Central memory CD4-positive, alpha-beta T cell (primary cell): ENCODE measurements around the gene SLIT3.

Experiments used
- DNase-seq: peaks from one replicate; pipeline ENCODE4 v3.0.0; 2022

SLIT3 gene

DNA sequence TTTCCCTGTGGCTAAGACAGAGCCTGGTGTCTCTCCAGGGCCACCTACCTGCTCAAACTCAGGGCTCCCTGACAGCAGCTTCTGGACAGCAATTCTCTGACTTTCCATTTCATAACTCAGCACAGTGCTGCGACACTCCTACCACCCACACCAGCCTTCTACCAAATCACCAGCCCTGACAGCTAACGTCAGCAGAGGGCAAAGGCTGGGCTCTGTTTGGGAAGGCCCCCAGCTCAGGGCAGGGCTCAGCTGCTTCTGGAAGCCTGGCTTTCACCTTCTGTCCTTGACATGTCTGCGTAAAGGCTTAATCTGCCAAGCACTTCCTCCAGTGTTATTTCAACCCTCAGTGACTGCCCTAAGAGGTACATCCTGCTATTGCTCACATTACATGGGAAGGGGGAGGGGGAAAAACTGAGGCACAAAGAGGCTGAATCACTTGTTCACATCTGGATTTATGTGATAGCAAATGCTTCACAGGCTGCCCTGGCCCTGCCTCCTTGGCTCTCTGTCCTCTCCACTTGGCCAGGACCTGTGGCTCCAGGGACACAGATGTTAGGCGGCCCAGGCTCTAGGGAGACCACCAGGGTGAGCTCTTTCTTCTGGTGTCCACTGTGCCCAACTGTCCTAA lies 619.3 kb downstream of the SLIT3 start:
- DNase-seq, result no peak

DNA sequence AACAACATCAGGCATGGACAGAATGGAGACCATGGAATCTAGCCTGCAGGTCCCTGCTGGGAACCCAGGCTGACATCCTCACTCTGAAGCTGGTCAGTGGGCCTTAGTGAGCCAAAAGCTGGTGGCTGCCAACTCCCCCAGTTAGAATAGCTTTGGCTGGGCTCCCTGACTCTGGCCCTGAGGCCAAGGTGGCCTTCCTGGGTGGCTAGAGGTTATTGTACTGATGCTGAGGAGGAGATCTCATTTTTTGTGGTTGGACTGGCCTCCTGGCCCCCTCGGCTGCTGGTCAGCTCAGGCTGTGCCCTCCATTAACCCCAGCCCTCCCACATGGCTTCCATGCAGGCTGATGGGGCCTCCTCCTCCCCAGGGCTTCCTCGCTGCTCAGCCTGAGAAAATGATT lies 620.5 kb downstream of the SLIT3 start:
- no peak for DNase-seq

DNA sequence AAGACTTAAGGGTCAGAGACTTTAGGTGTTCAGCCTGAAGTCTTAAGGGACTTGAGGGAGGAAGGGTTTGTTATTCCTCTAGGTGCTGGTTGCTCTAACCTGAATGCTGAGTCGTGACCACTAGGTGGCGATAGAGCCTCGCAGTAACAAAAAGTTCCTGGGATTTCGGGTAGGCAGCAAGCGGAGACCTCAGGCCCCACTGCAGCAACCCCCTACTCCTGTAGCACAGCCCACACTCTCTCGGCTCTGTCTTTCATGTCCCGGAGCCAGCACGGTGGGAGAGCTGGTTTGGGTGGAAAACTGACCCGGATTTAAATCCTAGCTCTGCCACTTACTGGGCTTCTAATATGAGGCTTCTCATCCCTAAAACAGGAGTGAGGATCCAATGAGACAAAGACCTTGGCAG lies 621.4 kb downstream of the SLIT3 start:
- peak; percentile 24 for DNase-seq

DNA sequence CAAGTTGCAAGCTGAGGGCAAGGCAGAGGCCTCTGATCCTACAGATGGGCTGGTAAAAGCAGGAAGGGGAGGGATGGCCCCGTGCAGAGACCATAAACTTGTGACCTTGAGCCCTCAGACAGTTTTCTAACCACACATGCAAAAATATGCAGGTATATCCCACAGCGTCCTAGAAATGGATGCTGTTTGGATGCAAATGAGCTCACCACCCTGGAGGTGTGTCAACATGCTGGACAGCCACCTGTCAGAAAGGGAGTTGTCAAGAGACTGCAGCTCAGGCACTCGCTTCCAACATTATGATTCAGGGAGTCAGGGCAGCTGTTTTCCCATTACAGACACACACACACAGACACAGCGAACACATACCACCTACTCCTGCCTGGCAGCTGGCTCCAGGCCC lies 624.4 kb downstream of the SLIT3 start:
- DNase-seq, result no peak

DNA sequence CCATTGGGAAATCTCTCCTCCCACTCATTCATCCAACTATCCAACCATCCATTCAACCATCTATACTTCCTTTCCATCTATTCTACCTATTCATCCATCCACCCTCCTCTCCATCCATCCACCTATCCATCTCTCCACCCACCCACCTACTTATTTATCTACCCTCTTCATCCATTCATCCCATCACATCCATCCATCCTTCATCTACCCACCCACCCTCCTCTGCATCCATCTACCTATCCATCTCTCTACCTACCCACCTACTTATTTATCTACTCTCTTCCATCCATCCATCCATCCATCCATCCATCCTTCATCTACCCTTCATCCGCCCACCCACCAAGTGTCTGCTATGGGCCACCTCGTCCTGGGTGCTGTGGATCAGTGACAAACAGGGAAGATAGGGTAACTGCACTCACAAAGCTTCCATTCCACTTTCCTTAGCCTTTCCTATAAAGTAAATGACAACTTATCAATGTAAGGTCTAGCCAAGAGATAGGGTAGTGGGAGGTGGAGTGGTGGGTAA lies 625.0 kb downstream of the SLIT3 start:
- no peak for DNase-seq

DNA sequence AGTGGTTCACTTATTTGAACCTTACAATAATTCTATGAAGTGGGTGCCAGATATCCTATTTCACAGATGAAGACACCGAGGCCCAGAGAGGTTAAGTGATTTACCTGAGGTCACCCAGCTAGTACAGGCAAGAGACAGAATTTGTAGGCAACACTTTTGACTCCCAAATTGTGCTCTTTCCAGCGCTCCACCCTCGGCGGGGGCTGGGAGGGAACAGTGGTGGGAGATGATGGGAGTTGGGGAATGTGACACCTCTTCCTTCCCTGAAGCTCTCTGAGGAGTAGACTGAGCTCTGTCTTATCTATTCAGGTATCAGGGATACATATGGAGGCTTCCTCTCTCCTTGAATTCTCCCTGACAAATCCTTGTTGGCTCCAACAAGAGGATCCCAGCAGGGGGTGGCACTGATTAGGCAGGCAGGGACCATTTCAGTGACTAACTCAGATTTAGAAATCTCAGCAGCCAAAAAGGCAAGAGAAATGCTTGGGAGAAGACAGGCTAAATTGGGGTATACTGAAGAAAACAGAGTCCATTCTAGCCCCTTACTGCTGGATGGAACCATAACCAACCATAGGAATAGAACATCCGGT lies 626.0 kb downstream of the SLIT3 start:
- DNase-seq, result no peak

DNA sequence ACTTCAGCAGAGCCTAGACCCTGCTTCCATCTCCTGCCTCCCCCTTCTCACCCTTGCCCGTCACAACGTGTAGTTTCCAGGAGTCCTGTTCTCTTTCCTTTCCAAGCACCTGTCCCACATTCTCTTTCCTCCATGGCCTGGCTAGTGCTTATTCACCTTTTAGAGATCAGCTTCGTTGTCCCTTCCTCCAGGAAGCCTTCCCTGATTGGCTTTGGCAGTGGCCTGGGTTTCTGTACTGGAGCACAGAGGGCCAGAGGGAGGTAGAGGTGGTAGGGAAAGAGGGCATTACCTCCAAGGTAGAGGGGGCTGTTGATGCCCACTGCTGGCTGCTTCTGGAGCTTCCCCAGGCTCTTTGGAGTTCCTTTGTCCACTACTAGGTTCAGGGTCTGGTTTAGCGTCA lies 628.1 kb downstream of the SLIT3 start:
- DNase-seq, result no peak

DNA sequence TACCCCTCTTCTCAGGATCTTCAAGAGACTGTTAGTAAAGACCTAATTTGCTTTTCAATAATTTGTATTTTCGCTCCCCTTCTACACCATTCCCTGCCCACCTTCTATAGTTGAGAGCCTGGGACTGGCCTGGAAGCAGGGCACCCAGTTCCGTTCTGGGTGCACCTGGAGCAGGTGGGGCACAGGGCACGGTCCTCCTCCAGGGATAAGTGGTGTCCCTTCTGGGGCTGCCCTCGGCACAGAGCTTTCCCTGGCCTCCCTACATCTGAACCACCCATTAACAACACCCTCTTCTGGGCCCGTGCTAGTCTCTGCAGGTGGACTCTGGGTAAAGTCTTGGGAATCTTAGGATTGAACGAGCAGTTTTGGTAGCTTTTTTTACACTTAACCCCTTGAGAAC lies 628.9 kb downstream of the SLIT3 start:
- no peak for DNase-seq

DNA sequence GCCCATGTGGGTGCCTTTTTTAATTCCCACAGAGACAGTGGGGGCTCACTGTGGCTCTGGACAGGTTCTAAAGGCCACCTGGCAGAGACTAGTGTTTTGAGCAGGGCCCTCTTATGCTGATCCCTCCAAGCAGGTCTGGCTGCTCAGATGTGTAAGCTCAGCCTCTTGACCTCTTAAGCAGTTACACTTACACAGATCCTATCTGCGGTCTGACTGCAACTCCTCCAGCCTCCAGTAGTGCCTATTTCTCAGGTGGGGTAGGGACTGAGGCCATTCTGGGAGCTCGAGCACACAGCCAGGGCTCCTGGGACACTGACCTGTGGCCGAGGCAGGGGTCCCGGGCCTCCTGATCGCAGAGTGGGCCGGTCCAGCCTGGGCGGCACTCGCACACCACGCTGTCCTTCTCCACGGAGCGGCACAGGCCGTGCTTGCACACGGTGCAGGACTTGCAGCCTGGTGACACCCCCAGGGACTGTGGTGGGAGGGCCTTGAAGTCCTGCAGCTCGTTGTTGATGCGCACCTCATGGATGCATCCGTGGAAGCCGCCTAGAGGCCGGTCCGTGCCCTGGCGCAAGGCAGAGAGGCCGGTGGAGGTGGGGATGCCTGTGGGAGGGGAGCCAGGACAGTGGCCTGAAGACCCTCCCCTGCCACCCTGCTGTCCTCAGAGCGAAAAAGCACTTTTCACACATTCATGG lies 629.9 kb downstream of the SLIT3 start:
- DNase-seq, result no peak

DNA sequence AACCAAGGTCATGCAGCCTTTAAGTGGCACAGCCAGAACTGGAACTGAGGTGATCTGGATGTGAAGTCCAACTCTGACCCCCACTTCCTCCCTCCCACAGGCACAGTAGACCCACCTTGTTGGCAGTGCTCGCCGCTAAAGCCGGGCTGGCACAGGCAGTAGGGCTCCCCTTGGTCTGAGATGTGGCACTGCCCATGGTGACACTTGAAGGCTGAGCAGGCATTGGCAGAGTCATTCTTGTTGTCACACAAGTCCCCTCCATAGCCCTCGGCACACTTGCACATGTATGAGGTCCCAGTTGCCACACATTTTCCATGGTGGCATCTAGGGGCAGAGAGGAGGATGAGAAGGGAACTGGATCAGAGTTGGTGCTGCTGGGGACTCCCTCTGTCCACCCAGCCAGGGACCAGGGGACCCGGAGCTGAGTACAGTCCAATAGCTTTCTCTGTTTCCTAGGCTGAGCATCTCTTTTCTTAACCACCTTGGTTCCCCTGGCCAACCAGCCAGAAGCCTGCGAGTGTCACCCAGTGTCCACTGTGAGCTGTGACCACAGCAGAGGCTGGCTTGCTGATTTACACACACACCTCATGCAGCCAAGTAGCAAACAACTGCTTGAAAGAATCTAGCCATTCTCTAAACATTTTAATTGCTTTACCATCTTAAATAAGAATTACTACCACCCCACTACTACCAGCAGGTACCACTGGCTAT lies 631.1 kb downstream of the SLIT3 start:
- DNase-seq, result no peak

DNA sequence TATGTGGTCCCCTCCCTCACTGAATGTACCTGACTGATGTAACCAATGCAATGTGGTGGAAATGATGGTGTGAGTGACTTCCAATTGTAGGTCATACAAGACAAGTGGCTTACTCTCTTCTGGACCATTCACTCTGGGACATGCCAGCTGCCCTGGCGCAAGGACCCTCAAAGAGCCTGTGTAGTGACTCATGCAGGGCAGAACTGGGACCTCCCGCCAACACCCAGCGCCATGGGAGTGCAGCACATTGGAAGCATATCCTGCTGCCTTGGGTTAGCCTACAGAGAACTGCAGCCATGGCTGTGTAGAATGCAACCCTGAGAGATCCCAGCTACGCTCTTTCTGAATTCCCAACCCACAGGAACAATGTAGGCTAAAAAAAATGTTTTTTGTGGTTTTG lies 631.8 kb downstream of the SLIT3 start:
- DNase-seq, result no peak

DNA sequence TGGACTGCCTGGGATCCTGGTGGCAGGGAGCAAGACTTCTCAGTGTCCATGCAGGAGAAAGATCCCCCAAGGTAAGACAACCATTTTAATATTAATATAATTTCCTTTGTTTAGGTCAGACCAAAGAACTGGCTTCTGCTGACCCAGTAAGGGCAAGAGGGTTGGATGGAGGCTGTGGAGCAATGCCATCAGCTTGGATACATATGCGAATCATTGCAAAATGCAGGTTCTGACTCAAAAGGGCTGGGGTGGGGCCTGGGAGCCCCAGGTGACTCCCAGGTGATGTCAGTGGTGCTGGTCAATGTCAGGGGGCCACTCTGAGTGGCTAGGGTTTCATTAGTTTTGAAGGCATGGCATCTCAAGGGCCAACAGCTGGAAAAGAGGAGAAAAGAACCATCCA lies 632.9 kb downstream of the SLIT3 start:
- no peak for DNase-seq

DNA sequence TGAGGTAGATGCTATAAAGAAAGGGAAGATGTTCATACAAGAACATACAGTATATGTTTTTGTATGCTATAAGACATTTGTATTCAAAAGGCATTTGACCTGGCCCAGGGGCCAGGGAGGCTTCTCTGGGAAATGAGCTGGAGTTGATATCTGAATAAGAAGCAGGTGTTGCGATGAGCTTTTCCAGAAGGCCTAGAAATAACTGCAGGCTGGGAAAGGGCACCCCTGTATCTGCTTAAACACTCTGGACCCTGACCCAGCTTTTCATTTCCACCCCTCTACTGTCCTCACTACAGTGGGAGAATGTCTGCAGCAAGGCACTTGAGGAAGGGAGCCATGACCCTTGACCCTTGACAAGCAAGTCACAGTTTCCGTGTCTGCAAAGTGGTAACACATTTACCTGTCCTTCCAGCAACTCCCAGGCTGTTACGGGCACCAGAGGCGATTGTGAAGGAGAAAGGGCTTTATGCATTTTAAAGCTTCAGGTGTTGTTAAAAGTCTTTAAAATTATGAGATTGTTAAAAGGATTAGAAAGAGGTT lies 633.6 kb downstream of the SLIT3 start:
- no peak for DNase-seq

DNA sequence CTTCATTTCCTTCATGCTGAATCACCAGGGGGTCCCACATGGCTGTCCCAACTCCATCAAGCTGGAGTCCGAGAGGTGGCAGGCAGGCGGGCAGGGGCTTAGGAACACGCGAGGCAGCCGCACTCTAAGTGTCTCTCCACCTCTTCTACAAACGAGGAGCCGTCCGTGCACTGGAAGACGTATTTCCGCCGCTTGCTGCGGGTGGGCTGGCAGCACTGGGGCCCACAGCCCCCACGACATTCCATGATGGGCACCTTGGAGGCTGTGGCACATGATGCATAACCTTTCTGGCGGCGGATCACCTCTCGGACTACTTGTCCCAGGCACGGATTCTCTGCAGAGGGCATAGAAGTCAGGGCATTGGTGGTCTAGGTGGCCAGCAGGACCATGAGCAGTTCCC lies 634.6 kb downstream of the SLIT3 start:
- DNase-seq, result no peak

DNA sequence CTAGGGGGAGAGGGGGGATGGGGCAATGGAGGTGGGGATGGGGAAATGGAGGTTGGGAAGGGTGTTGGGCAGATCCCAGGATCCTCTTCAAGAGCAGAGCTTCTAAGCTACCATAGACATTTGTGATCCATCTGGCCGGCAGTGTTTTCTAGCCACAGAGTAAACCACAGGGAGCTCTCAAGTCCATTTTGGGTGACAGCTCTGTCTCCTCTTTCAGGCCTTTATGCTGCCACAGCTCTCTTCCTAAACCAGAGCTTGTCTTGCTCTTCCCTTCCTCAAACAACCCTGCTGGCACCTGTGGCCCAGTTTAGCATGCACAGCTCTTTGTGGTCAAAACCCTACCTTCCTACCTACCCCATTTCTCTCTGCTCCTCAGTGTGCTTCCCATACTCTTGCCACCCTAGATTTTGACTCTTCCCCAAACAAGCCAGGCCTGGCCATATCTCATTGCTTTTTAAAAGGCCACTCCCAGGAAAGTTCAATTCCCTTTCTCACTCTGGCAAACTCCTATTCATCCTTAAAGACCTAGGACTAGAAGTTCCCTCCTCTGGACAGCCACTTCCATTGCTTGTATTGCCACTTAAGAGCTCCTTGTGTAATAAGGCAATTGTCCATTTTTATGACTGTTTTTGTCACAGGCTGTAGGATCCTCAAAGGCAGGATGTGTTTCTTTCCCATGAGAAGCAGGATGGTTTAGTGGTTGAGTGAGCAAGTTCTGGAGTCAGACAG lies 637.5 kb downstream of the SLIT3 start:
- no peak for DNase-seq

DNA sequence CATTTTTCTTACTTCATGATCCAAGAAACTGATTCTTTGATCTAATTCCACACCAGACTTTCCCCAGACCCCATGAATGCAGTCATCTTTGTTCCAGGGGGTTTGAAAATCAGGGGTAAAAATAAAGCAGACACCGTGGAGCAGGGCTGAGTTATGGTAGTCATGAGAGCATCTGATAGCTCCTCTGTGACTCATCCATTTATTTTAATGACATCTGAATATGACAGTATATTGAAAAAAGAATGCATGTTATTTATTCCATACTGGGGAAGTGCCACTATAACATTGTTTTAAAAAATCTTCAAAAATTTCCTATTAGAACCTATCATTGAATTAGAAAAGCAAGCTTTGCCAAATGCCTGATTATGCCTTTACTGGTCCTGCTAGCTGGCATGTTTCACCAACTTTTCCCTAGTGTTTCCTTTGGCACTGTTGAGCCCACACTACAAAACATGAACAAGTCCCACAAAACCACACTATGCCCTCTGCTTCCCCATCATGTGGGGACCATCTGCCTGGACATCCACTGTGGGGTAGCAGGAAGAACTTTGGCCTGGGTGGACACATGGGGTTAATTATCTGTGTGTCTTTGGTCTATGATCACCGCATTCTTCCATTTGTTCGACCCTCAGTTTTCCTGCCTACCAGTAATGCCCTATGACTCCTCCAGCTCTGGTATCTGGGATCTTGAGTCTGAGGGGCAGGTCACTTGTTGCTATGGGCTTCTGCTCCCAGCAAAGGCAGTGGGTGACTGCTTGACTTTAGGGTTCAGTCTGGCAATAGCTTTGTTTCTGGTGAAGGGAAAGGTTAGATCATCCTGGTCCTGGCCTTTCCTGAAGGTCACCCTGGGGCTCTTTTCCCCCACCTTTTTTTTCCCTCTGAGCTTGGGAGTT lies 639.1 kb downstream of the SLIT3 start:
- DNase-seq, result no peak

DNA sequence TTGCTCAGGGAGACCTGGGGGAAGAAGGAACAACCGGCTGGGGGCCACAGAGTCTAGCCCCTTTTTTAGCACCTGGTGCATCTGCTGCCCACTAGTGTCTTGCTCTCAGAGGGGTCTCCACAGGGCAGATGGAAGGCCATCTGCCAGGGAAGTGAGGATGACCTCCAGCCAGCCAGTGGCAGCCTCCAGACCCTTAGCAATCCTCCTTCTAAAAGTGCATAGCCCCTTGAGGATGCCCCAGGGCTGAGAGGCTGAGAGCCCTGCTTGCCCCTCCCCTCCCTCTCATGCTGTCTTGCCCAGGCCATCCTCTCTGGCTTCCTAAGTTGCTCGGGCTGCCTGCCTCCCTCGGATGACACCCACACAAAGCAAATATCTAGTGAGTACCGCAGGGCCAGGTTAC lies 640.2 kb downstream of the SLIT3 start:
- no peak for DNase-seq

DNA sequence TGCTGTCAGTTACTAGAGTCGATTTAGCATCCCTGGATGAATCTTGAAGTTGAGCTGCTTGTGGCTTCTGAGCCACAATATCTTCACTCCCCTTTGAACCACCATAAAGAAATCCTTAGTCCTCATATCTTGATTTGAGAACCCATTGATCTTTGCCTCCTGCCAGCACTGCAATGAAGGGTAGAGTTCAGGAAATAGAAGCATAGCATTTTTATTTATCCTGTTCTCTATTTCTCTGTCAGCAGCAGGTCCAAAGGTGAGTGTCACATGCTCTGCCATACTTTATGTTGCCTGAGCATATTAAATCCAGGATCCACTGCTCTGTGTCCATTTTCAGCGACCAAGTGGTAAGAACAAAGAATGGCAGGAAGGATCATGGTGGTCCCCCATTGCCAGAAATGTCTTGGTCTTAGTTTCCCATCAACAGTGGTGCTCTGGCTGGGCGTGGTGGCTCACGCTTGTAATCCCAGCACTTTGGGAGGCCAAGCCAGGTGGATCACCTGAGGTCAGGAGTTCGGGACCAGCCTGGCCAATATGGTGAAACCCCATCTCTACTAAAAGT lies 641.6 kb downstream of the SLIT3 start:
- no peak for DNase-seq

DNA sequence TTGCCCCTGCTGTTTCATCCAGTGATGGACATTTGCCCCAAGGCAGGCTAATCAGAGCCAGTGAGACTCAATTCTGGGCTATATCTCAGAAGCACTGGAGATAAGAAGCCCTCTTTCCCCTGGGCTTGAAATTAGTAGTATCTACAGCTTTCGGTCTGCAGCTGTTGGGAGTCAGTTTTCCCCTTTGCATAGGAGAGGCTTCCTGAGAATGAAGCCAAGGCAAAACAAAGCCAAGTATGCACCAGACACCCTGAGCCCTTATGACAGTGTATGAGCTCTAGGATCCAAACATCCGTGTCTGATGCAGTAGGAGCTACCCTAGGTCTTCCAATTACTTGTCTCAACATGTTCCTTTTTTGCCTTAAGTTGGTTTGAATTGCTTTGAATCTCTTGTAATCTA lies 642.5 kb downstream of the SLIT3 start:
- no peak for DNase-seq

DNA sequence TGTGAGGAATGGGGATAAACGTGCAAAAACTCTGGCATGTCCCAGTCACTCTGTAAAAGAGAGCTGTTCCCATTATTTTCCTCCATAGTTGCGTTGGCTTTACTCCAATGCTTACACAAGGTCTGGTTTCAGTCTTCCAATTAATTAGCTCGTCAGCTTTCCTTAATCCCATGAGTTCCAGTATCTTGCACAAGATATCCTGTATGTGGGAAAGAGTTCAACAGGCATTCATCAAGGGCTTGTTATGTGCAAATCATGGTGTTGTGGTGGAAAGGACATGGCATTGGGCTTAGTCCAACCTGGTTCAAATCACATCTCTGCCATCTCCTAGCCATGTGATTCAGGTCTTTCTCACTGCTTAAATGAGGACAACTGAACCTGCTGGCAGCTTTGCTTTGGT lies 644.3 kb downstream of the SLIT3 start:
- DNase-seq, result no peak

DNA sequence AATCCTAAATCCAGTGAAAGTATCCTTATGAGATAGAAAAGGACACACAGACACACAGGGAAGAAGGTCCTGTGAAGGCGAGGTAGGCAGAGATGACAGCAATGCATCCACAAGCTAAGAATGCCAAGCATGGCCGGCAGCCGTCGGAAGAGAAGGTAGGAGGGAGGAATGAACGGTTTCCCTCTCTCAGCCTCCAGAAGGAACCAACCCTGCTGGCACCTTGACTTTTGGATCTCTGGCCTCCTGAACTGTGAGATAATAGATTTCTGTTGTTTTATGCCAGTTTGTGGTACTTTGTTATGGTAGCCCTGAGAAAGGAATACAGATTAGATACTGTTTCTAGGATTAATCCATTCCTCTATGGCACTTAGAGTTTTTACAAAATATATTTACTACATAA lies 645.6 kb downstream of the SLIT3 start:
- no peak for DNase-seq
